HG03159 (cell line): Measurements from ENCODE around the gene PKMYT1.

Experiments
- ATAC-seq: cut with Tn5 transposase; IDR thresholded peaks from one replicate; pipeline ENCODE4 v1.9.1; 2021; ENCODE audit warnings: mild to moderate bottlenecking, moderate library complexity; ENCODE audit not compliant: unreplicated experiment

Gene PKMYT1

DNA sequence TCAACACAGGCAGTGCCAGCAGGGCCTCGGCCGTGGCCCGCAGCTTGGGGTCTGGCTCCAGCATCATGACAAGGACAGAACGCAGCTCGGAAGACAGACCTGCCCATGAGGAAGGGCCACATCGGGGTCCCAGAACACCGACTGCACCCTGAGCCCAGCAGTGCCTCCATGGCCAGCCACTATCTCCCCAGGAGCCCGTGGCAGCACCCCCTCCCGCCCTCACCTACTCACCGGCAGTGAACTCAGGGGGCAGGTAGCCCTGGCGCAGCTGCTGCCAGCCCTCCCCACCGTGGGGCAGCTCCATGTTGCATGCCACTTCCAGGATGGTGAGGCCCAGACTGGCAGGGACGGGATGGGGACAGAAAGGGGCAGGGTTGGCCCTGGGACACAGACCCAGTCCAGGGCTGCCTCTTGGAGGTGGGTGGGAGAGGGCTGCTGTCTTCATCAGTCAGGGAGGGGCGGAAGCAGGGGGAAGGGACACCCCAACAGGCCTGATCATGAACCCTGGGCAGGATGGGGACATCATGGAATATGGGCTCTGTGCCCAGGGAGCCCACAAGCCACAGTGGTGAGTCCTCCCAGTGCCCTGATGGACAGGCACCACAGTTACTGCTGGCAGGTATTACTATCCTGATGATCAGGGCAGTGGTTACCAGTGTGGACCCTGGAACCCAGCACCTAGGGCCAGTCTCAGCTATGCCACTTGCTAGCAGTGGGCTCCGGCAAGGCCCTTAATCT lies 5.8 kb downstream of the PKMYT1 start:
- ATAC-seq: no peak

DNA sequence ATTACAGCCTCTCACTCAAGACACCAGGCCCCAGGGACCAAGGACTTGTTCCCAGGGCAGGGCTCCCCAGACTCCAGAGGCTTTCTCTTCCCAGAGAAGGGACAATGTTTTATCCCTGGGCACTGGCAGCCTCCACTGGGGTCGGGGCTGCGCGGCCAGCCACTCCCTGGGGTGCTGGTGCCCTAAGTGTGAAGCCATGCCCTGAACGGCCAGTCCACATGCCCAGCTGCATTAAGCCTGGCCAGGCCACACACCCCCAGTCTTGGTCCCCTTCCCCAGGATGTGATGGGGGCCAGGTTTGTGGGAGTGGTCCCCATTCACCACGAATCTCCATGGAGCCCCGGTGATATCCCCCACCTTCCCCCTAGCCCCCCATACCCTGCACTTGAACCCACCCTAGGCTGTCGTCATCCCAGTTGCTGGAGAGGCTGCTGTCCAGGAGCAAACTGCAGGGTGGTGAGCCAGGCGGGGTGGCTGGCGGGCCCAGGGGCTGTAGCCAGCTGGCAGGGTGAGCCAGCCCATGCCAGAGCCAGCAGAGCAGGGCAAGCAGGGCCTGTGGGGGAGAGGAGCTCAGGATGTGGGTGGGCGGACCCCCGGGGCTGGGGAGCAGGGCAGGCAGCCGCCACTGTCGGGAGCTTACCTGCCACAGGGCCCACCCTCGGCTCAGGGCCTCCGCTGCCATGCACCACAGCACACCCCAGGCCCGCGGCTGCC lies 6.5 kb downstream of the PKMYT1 start:
- no peak for ATAC-seq

DNA sequence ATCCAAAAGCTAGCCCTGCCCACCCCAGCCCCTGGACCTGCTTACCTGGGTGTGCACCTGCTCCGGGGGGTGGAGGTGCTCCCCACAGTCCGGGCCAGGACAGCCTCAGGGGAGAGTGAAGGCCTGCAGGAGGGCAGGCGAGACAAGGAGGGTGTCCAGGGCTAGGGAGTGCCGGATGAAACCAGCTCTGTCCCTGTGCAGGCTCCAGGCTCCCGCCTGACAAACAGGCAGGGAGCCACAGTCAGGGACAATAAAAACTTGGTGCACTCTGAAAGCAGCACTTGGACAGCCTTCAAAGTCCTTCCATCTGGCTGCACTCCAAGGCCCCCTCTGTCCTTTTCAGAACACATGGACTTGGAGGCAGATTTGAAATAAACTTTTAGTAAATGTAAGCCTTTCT lies 7.2 kb downstream of the PKMYT1 start:
- ATAC-seq: no peak

DNA sequence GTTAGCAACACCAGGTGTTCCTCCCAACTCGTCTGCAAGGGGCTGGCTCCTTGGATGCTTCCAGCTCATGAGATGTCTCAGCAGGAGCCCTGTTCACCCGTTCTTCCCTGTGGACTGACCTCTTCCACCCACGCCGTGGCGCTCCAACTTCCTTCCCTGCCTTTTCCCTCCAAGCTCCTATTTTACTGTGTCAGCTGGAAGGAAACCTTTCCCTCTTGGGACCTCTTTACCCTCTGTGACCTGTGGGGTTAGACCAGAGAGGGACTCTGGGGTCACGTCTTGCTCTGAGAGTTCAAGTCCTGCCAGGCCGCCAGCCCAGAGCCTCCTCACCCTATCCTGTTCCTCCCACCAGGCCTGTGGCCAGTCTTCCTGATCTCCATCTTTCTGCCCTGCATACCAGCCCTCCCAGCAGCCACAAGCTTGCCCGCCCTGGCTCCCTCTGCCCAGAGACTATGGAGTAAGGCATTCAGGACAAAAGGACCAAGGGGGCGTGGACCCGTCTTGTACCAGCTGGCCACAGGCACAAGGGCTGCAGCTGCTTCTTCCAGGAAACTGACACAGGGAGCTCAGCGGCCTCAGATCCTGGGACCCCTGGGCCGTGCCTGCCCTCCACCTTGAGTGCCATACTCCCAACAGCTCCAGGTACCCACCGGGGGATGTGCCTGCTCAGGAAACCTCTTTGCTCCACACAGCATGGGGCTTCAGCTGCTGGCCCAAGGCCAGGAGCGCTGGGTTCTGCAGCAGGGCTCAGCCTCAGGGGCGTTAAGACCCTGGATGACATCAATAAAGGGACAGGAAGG lies 8.1 kb downstream of the PKMYT1 start:
- ATAC-seq: no peak

DNA sequence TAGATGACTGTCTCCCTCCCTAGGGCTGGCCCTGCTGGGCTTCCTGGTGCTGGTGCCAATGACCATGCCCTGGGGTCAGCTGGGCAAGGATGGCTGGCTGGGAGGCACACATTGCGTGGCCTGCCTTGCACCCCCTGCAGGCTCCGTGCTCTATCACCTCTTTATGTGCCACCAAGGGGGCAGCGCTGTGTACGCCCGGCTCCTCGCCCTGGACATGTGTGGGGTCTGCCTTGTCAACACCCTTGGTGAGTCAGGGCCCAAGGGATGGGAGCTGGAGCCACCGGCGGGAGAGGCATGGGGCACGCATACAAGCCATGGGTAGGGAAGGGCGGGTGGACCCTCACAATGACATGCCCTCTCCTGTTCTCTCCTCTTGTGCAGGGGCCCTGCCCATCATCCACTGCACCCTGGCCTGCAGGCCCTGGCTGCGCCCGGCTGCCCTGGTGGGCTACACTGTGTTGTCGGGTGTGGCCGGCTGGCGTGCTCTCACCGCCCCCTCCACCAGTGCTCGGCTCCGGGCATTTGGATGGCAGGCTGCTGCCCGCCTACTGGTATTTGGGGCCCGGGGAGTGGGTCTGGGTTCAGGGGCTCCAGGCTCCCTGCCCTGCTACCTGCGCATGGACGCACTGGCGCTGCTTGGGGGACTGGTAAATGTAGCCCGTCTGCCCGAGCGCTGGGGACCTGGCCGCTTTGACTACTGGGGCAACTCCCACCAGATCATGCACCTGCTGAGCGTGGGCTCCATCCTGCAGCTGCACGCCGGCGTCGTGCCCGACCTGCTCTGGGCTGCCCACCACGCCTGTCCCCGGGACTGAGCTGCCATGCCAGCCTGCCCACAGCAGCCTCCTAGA lies 8.9 kb downstream of the PKMYT1 start:
- no peak for ATAC-seq

GRCh38 chr16:2970563-2970962 lies 9.7 kb downstream of the PKMYT1 start:
- ATAC-seq: no peak

DNA sequence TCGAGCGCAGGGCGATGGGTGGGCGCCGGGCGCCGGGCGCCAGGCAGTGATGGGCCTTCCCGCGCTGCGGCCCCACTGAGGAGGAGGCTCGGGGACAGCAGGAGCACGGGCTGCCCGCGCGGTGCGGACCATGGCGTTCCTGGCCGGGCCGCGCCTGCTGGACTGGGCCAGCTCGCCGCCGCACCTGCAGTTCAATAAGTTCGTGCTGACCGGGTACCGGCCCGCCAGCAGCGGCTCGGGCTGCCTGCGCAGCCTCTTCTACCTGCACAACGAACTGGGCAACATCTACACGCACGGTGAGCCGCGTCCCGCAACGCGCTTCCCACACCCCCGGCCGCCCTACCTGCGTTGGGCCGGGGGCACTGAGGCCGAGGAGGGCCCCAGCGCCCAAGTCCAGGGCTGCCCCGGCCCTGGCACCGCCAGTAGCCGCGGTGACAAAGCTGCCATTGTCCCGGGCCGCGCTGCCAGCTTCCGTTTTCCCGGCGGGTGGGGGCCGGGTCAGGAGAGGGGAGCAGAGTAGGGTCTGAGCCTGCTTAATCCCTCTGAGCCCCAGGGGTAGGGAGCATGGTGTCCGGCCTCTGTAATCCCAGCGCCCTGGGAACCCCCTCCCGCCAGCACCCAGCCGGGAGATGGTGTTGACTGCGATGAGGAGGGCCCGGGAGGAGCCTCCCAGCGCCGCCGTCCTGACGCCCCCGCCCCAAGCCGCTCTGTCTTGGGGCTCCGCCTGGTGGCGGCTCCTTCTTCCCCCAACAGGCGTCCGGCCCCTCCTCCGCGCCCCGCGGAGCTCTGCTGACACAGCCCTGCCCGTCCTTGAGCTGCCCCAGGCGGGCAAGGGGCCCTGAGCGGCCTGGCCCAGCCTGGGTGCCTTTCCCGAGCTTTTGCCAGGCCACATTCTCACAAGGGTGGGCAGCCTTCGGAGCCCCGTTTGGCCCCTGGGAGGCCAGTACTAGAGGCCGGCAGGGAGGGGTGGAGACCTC lies 10.4 kb downstream of the PKMYT1 start:
- ATAC-seq: no peak

DNA sequence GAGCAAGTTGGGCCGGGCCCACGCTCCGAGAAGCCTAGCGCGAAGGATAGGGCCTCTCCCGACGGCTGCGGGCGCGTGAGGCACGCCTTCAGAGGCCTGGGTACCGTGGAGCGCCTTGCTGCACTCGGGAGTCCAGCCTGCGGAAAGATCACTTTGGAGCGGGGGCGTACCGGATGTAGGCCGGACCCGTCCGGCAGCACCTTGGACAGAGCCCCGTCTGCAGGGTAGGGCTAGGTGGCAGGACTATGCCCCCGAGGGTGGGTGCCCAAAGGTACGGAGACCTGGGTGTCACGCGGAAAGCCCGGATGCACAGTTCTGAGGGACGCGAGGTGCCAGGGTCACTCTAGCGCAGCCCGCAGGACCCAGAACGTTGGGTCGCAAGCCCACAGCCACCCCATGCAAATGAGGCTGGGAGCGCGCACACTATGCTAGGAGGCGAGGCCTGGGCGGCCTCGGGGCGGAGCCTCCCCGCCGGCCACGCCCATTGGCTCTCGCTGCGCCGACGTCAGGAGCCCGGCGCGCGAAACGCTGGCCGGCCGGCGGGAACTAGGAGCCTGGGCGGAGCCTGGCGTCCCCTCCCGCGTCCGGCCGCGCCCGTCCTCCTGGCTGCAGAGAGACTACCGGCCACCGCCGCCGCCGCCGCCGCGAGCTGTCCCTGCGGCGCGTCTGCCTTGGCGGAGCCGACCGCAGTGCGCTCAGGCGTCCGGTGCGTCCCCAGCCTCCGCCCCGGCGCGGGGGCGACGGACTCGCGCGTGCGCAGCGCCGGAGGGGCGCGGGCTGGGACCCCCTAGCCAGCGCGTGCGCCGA lies 11.3 kb downstream of the PKMYT1 start, which contains the start of gene PAQR4:
Gene PAQR4 (plus strand): TSS at position 611 of the 807 bp plus-strand sequence. CDS start 327 bp downstream, outside the sequence.
- ATAC-seq: peak; percentile 66

- ATAC-seq: no peak
Observed at GRCh38 chr16:2968368-2968737, 11.9 kb downstream of the PKMYT1 start.

DNA sequence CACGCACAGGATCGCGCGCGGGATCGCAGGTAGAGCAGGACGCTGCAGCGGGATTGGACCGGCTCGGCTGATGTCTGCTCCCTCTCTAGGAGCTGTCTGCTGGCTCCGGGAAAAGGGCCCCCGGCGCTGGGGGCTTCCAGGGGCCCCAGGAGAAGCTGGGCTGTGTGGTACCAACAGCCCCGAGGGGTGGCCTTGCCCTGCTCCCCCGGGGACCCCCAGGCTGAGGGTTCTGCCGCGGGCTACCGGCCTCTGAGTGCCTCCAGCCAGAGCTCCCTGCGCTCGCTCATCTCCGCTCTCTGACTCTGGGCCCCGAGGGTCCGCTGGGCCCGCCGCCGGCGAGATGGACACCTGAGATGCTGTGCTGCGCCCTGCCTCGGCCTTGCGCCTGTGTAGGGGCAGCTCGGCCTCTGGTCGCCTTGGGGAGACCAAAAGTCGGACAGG lies 12.5 kb downstream of the PKMYT1 start:
- ATAC-seq: no peak

GRCh38 chr16:2967211-2967631 lies 13.0 kb downstream of the PKMYT1 start:
- ATAC-seq: no peak

- ATAC-seq: no peak
Observed at GRCh38 chr16:2966808-2967191, 13.4 kb downstream of the PKMYT1 start.

- no peak for ATAC-seq
Observed at GRCh38 chr16:2966043-2966807, 14.0 kb downstream of the PKMYT1 start.

DNA sequence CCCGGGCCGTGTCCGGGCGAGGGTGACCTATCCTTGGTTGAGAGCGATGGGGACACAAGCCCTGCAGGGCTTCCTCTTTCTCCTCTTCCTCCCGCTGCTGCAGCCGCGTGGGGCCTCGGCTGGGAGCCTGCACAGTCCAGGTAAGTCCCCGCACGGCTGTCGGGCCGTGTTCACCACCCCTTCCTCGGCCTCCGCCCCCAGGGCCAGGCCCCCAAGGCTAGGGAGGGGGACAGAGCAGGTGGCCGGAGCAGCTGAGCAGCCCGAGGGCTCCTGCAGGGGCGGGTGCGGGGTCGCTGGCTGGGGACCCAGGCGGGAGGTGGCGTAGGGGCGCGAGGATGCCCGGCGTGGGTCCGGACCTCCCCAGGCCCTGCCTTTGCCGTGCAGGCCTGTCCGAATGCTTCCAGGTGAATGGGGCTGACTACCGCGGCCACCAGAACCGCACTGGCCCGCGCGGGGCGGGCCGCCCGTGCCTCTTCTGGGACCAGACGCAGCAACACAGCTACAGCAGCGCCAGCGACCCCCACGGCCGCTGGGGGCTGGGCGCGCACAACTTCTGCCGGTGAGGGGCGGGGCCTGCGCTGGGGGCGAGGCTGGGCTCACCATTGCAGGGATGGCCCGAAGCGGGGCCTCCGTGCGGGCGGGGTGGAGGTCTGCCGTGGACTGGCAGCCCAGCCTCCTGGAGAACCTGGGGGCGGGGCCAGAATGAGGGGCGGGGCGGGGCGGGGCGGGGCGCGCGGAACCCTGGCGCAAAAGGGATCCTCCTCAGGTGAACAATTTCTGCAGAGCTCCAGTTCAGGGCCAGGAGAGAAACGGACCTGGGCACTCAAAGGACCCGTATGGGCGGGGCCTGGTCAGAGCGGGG lies 15.5 kb downstream of the PKMYT1 start:
- ATAC-seq: no peak

DNA sequence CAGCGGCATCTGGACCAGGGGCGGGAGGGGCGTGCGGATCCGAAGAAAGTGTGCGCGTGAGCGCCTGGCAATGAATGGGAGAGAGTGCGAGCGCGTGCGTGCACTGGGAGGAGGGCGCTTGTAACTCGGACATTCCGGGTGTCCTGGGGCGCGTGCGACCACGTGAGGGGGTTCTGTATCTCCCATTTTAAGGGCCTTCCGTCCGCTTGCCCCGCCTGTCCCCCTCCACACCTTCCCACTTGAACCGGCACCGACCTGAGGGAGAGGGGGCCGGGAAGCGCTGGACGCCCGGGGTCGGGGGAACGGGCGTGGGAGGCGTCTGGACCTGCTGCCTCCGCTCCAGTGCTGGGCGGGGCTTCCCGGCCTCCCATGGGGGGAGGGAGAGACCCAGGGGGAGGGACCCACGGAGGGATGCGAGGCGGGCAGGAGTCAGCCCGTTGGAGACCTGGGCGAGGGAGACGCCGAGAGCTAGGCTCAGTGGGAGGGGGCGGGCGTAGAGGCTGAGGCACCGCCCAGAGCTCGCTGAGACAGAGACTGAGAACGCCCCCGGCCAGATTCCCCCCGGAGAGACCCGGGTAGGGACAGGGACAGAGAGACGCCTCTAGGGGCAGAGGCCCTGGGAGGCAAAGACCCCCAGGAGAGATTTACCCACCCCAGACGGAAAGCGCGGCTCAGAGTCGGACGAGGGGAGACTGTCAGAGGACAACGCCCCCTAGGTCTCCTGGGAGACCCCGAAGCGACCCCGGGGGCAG lies 16.3 kb downstream of the PKMYT1 start, which contains the start of gene KREMEN2:
Gene KREMEN2 (plus strand): TSS at position 553 of the 752 bp plus-strand sequence. CDS start 246 bp downstream, outside the sequence.
- ATAC-seq: no peak

DNA sequence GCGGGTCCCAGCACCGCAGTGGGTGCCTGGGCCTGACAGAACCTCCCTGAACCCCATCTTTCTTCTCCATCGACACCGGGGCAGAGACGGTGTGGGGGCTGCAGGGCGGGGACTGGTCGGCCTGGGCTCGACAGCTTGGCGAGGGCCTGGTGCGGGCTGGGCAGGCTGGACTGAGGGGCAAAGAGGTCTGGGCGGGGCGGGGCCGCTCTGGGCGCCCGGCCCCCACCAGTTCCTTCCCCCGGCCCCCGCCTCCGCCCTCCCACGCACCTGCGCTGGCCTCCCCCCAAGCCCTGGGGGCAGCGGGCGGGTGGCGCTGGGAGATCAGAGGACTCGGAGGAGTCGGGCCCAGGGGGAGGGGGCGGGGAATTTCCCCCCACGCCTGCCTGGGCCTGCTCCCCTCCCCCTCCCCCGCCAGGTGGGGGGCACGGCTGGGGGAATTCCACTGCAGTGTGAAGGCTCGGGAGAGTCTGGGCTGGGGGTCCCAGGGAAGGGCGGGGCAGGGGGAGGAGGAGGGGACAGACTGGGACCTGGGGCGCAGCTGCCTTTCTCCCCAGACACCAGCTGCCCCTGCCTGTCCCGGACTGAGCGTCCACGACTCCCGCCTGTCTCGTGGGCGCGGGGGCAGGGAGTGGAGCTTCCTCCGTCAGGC lies 17.0 kb downstream of the PKMYT1 start:
- no peak for ATAC-seq
